ENCODE results near the gene PTPRT.

Gene PTPRT

DNA sequence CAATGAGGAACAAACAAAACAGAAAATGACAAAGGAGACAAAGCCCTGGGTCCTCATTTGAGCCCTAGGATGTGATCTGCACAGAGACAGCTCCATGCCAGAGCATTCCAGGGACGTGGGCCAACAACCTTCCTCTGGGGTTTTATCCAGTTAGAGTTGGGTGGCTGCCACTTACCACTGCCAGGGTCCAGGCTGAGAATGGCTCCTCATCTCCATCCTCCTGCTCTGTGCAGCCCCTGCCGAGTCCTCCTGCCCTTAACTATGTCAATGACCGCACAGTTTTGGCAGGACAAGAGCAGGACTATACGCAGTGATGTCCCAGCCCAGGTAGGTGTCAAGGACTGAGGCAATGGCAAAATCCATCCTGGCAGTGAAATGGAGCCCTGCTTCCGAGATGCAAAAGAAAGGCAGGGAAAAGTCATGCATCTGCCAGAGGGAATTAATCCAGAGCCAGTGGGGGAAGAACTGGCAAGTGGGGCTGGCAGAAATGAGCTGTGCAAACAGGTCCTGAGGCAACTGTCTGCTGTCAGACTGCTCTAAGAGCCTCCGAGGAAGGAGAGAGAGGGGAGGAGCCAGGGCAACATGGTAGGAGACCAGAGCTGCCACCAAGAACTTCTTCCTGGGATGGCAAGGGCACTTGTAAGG lies 449.4 kb downstream of the PTPRT start:
- Mint-ChIP-seq H3K27me3 (ENCODE audit: low read depth, poor library complexity) (peaks cover 9% of the 10 kb centered on the region), H3K9me3 (no peaks in the 10 kb centered on the region), H3K4me1 (no peaks in the 10 kb centered on the region), H3K27ac (no peak overlapping the region), H3K36me3 (ENCODE audit: low read depth) (no peaks in the 10 kb centered on the region), H3K4me3 (no peak overlapping the region)
- no peak for DNase-seq
- TF ChIP-seq, protein P1, sequence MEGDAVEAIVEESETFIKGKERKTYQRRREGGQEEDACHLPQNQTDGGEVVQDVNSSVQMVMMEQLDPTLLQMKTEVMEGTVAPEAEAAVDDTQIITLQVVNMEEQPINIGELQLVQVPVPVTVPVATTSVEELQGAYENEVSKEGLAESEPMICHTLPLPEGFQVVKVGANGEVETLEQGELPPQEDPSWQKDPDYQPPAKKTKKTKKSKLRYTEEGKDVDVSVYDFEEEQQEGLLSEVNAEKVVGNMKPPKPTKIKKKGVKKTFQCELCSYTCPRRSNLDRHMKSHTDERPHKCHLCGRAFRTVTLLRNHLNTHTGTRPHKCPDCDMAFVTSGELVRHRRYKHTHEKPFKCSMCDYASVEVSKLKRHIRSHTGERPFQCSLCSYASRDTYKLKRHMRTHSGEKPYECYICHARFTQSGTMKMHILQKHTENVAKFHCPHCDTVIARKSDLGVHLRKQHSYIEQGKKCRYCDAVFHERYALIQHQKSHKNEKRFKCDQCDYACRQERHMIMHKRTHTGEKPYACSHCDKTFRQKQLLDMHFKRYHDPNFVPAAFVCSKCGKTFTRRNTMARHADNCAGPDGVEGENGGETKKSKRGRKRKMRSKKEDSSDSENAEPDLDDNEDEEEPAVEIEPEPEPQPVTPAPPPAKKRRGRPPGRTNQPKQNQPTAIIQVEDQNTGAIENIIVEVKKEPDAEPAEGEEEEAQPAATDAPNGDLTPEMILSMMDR (IDR thresholded peaks at IDR 0.05), result no peak

DNA sequence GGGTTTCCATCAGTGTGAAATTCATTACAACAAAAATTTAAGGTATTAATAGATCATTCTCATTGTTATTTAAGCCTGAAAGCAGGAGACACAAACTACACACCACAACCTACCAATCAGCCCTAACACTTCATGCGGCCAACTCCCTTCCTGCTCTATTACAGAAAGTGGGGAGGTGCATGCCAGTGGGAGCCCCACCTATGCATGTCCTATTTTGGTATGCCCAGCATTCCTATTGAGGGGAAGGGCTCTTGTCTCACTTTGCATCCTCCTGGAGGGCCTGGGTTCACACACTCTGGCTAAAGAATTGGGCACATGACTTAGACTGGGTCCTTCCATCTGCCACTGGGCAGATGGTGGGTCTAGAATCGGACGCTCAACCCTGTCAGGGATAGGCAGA lies 450.0 kb downstream of the PTPRT start:
- DNase-seq, result no peak
- TF ChIP-seq, protein P1 (IDR thresholded peaks at IDR 0.05), result no peak
- Mint-ChIP-seq H3K4me1 (peaks cover 2% of the 10 kb centered on the region), H3K27me3 (ENCODE audit: low read depth, poor library complexity) (peaks cover 9% of the 10 kb centered on the region), H3K36me3 (ENCODE audit: low read depth) (no peaks in the 10 kb centered on the region), H3K9me3 (no peaks in the 10 kb centered on the region), H3K27ac (no peak overlapping the region), H3K4me3 (no peak overlapping the region)

DNA sequence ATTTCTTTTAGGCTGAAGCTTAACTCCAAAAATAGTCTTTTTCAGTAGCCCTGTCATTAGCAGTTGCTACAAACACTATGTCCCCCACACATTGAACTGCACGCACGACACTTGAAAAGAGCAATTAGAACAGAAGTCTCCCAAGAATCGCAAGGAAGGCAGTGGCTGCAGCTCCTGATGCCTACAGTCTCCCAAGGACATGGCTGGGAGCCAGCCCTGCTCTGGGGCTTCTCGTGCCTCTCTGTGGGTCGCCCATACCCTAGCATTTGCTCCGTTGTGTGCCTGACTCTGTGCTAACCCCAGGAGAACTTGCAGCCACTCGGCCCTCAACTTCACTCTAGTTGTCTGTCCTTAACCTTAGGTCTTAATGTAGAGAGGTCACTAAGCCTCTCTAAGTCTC lies 454.2 kb downstream of the PTPRT start:
- H3K4me3 Mint-ChIP-seq, result no peak overlapping the region
- no peak overlapping the region for H3K27ac Mint-ChIP-seq
- H3K36me3 Mint-ChIP-seq (ENCODE audit: low read depth), result no peaks in the 10 kb centered on the region
- no peak for DNase-seq
- peaks cover 4% of the 10 kb centered on the region for H3K27me3 Mint-ChIP-seq (ENCODE audit: low read depth, poor library complexity)
- TF ChIP-seq, protein P1 (IDR thresholded peaks at IDR 0.05), result no peak
- no peaks in the 10 kb centered on the region for H3K9me3 Mint-ChIP-seq
- peaks cover 4% of the 10 kb centered on the region for H3K4me1 Mint-ChIP-seq

DNA sequence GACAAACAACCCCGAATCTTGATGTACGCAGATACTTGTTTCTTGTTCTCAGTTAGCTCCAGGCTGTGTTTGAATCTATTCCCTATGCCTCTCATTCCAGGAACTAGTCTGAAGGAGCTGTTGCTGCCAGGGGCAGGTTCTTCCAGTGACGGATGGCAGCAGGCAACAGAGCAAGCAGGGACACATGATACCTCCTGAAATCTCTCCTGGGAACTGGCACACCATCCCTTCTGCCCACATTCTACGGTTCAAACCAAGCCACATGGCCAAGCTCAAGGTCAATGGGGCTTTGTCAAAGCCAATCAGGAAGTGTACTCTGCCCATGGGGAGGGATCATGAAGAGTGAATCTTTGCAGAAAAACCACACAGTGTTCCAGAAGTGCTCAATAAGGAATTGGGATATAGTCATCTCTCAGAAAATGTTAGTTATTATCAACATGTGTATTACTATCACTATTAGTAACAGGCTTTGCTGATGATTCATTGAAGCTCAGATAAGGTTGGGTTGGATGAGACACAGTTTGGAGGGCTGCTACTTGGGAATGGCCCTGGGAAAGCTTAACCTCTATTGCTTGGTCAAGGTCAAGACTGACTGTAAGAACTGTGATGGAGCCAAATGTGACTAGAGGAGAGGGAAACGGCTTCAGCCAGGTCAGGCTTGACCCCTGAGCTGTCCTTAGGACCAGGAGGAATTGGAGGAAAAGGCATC lies 454.9 kb downstream of the PTPRT start:
- no peak overlapping the region for H3K4me3 Mint-ChIP-seq
- TF ChIP-seq, protein P1 (IDR thresholded peaks at IDR 0.05), result no peak
- no peak for DNase-seq
- H3K27ac Mint-ChIP-seq, result peak overlapping the region; percentile 35
- no peaks in the 10 kb centered on the region for H3K9me3 Mint-ChIP-seq
- peaks cover 4% of the 10 kb centered on the region for H3K27me3 Mint-ChIP-seq (ENCODE audit: low read depth, poor library complexity)
- H3K36me3 Mint-ChIP-seq (ENCODE audit: low read depth), result no peaks in the 10 kb centered on the region
- peaks cover 4% of the 10 kb centered on the region for H3K4me1 Mint-ChIP-seq

DNA sequence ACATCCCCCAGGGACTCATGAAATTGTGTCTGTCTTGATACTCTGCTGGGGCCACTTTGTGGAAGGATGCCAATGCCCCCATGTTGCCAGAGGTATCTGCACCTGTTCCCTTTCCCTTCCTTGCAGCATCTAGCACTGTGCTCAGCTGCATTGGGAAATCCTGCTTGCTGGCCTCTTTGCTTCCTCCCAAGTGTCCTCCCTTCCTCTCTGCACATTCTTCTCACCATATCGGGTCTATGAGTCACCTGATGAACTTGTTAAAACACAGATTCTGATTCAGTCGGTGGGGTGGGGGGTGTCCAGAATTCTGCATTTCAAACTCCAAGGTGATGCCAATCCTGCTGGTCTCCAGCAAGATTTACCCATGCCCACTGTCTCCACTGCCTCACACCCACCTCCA lies 467.8 kb downstream of the PTPRT start:
- Mint-ChIP-seq H3K27me3 (ENCODE audit: low read depth, poor library complexity) (peaks cover 6% of the 10 kb centered on the region), H3K9me3 (no peaks in the 10 kb centered on the region), H3K36me3 (ENCODE audit: low read depth) (no peaks in the 10 kb centered on the region), H3K4me3 (no peak overlapping the region), H3K4me1 (no peaks in the 10 kb centered on the region), H3K27ac (no peak overlapping the region)
- TF ChIP-seq, protein P1 (IDR thresholded peaks at IDR 0.05), result no peak
- DNase-seq, result no peak

All from nephron progenitor cell (in vitro differentiated cells).